ENCODE results near the gene NAIP.
"Not testable (repeated sequence)": the region's sequence is repeated elsewhere in the genome, so short reads cannot be mapped to it uniquely, and the experiment has no call there.

DNA sequence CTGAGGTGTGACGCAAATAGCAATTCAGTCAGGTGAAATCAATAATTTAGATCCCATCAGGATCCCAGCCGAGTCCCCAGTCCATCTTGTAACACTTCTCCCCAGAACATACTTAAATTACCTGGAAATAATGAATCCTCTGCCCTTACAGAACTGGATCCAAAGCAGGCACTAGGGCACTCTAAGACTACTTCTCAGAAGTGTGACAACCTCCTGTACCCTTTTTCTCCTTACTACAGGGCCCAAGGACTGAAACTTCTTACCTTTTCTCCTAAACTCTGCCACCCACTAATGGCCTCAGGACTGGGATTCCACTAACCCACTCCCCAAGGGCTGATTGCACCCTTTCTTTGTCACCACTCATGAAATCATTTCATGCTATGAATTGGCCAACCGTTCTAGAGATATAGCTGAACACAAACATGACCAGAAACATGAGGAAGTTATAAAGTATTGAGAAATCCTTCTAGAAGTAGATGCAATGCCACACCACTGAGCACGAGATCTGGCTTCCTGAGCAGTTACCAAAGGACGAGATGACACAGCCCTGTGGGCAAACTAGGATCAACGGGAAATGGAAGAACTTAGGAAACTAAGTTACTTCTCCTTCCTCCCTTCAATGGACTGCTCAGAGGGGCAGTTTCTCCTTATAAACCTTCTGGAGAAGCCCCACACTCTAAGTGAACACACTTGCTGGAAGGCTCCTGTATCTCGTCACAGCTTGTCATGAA is 6.1 kb upstream of the NAIP start:
- not testable (repeated sequence) for TF ChIP-seq EZH2 (IDR thresholded peaks at IDR 0.05; ENCODE audit: low read length); CTCF (optimal IDR thresholded peaks at IDR 0.05 in 1 of 3, IDR thresholded peaks at IDR 0.05 in 1 of 3, conservative IDR thresholded peaks at IDR 0.05 in 1 of 3; ENCODE audit: extremely low read depth in 1 of 3, insufficient read depth in 2 of 3, low read length in 3 of 3)

Data from keratinocyte (primary cell).